Measurements from ENCODE around the gene CEP95. TPM values are rescaled to one million over a fixed set of nuclear protein-coding genes. Genes with fewer than 3 reads are reported as not detected.

Gene CEP95
- polyA plus RNA-seq, 1 donor from 2014 or later, result 220 TPM

DNA sequence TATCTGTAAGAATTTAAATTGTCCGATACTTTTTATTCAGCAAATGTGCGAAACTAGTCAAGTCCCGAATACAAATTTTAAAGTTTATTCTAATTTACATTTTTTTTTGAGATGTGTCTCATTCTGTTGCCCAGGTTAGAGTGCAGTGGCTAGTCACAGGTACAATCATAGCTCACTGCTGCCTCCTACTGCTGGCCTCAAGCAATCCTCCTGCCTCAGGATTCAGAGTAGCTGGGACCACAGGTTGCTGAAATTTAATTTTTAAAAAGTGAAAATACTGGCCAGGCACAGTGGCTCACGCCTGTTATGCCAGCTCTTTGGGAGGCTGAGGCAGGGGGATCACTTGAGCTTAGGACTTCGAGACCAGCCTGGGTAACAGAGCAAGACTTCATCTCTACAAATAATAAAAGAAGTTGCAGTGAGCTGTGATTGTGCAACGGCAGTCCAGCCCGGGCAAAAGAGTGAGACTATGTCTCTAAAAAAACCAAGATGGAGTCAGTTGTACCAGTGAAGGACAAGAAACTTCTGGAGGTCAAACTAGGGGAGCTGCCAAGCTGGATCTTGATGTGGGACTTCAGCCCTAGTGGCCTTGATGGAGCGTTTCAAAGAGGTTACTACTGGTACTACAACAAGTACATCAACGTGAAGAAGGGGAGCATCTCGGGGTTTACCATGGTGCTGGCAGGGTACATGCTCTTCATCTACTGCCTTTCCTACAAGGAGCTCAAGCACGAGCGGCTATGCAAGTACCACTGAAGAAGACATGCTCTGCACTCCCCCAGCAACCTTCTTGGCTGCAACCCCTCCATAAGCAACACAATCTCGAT is 15.5 kb upstream of the CEP95 start:
- Histone ChIP-seq H3K9me2 (ENCODE audit: insufficient read depth, low read length) (no peaks in the 10 kb centered on the region), H3K9ac (ENCODE audit: low read length) (no peak overlapping the region), H4K20me1 (ENCODE audit: insufficient read depth) (no peaks in the 10 kb centered on the region), H3K9me3 (ENCODE audit: low read length) (no peaks in the 10 kb centered on the region), H3K79me2 (replicated peaks; ENCODE audit: insufficient read depth, low read length) (peaks cover 18% of the 10 kb centered on the region), H3K4me3 (ENCODE audit: low read length) (no peak overlapping the region), H3K27ac (ENCODE audit: low read length) (no peak overlapping the region), H3F3A (ENCODE audit: insufficient read depth, low read length, poor library complexity, severe bottlenecking) (no peaks in the 10 kb centered on the region), H3K36me3 (ENCODE audit: insufficient read depth, low read length) (no peaks in the 10 kb centered on the region), H3K27me3 (ENCODE audit: insufficient read depth, low read depth, low read length) (no peaks in the 10 kb centered on the region), H3K4me2 (ENCODE audit: low read length) (no peak overlapping the region), H2AFZ (ENCODE audit: low read depth, low read length) (no peak overlapping the region)
- TF ChIP-seq RAD21 (conservative IDR thresholded peaks at IDR 0.05), result no peak

DNA sequence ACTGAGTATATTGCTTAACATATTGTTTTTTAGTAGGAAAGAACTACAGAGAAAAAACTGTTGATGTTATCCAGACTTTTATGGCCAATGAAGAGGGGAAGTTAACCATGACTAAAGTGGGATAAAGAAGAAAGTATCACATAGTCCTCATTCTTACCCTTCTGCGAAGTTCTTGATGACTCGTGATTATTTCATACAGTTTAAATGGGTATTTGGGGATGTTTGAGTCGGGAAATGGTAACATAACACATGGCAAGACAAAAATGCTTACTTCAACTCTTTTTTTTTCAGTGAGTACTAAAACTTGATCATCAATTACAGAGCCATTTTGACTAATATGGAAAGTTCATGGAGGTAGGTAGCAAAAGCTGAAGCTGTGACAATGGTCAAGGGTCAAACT is 14.8 kb upstream of the CEP95 start:
- Histone ChIP-seq H3F3A (ENCODE audit: insufficient read depth, low read length, poor library complexity, severe bottlenecking) (no peaks in the 10 kb centered on the region), H3K27me3 (ENCODE audit: insufficient read depth, low read depth, low read length) (no peaks in the 10 kb centered on the region), H3K9me3 (ENCODE audit: low read length) (no peaks in the 10 kb centered on the region), H3K36me3 (ENCODE audit: insufficient read depth, low read length) (no peaks in the 10 kb centered on the region), H3K9ac (ENCODE audit: low read length) (no peak overlapping the region), H4K20me1 (ENCODE audit: insufficient read depth) (no peaks in the 10 kb centered on the region), H3K79me2 (replicated peaks; ENCODE audit: insufficient read depth, low read length) (peaks cover 18% of the 10 kb centered on the region), H3K4me2 (ENCODE audit: low read length) (no peak overlapping the region), H3K9me2 (ENCODE audit: insufficient read depth, low read length) (no peaks in the 10 kb centered on the region), H2AFZ (ENCODE audit: low read depth, low read length) (no peak overlapping the region), H3K4me3 (ENCODE audit: low read length) (no peak overlapping the region), H3K27ac (ENCODE audit: low read length) (no peak overlapping the region)
- TF ChIP-seq MXI1 (conservative IDR thresholded peaks at IDR 0.05; ENCODE audit: poor library complexity, severe bottlenecking) (no peak), RAD21 (conservative IDR thresholded peaks at IDR 0.05) (no peak), EP300 (conservative IDR thresholded peaks at IDR 0.05; ENCODE audit: poor library complexity, severe bottlenecking) (no peak), TAF1 (IDR thresholded peaks at IDR 0.05; ENCODE audit: low read depth) (no peak), EZH2 (IDR thresholded peaks at IDR 0.05; ENCODE audit: borderline replicate concordance, insufficient read depth, low read length, poor library complexity, severe bottlenecking) (no peak), POLR2AphosphoS5 (IDR thresholded peaks at IDR 0.05) (no peak), SMC3 (conservative IDR thresholded peaks at IDR 0.05; ENCODE audit: poor library complexity) (no peak)
- TF ChIP-seq, protein P1, sequence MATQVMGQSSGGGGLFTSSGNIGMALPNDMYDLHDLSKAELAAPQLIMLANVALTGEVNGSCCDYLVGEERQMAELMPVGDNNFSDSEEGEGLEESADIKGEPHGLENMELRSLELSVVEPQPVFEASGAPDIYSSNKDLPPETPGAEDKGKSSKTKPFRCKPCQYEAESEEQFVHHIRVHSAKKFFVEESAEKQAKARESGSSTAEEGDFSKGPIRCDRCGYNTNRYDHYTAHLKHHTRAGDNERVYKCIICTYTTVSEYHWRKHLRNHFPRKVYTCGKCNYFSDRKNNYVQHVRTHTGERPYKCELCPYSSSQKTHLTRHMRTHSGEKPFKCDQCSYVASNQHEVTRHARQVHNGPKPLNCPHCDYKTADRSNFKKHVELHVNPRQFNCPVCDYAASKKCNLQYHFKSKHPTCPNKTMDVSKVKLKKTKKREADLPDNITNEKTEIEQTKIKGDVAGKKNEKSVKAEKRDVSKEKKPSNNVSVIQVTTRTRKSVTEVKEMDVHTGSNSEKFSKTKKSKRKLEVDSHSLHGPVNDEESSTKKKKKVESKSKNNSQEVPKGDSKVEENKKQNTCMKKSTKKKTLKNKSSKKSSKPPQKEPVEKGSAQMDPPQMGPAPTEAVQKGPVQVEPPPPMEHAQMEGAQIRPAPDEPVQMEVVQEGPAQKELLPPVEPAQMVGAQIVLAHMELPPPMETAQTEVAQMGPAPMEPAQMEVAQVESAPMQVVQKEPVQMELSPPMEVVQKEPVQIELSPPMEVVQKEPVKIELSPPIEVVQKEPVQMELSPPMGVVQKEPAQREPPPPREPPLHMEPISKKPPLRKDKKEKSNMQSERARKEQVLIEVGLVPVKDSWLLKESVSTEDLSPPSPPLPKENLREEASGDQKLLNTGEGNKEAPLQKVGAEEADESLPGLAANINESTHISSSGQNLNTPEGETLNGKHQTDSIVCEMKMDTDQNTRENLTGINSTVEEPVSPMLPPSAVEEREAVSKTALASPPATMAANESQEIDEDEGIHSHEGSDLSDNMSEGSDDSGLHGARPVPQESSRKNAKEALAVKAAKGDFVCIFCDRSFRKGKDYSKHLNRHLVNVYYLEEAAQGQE (IDR thresholded peaks at IDR 0.05; ENCODE audit: borderline replicate concordance), result no peak
- TF ChIP-seq, protein P2, sequence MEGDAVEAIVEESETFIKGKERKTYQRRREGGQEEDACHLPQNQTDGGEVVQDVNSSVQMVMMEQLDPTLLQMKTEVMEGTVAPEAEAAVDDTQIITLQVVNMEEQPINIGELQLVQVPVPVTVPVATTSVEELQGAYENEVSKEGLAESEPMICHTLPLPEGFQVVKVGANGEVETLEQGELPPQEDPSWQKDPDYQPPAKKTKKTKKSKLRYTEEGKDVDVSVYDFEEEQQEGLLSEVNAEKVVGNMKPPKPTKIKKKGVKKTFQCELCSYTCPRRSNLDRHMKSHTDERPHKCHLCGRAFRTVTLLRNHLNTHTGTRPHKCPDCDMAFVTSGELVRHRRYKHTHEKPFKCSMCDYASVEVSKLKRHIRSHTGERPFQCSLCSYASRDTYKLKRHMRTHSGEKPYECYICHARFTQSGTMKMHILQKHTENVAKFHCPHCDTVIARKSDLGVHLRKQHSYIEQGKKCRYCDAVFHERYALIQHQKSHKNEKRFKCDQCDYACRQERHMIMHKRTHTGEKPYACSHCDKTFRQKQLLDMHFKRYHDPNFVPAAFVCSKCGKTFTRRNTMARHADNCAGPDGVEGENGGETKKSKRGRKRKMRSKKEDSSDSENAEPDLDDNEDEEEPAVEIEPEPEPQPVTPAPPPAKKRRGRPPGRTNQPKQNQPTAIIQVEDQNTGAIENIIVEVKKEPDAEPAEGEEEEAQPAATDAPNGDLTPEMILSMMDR (IDR thresholded peaks at IDR 0.05; ENCODE audit: poor library complexity, severe bottlenecking), result no peak

Data from neural cell (in vitro differentiated cells).